Right renal pelvis (tissue), 4 donors: ENCODE data around the gene SNAPC4. TPM values are rescaled to one million over a fixed set of nuclear protein-coding genes. Genes with fewer than 3 reads are reported as not detected.

Experiments
- DNase-seq, 4 donors: peaks; one replicate each; pipeline ENCODE4 v3.0.0-alpha.2; 2013; ENCODE audit warnings: low read depth in 4 of 4, low spot score in 3 of 4, missing footprints in 1 of 4
- polyA plus RNA-seq, 4 donors: library from polyadenylated mRNA; unstranded; fragments of 120-200 nt; gene quantifications; one replicate each; pipeline ENCODE4 v1.2.1, GENCODE V29; 2013; ENCODE audit not compliant: insufficient read length in 4 of 4

SNAPC4 gene
- polyA plus RNA-seq, 4 donors = 10.6 to 12.9 (median 10.8) TPM

- DNase-seq = no peak
These were observed 5.0 kb downstream of the SNAPC4 start for GRCh38 chr9:136395020-136395340.

GRCh38 chr9:136394312-136395019 is 5.5 kb downstream of the SNAPC4 start:
- DNase-seq = no peak

GRCh38 chr9:136393531-136393930 is 6.4 kb downstream of the SNAPC4 start:
- no peak for DNase-seq

- no peak for DNase-seq
These were observed 7.2 kb downstream of the SNAPC4 start for GRCh38 chr9:136392538-136393449.

GRCh38 chr9:136391737-136392537 is 8.0 kb downstream of the SNAPC4 start:
- no peak for DNase-seq

- DNase-seq = no peak
These were observed 10.6 kb downstream of the SNAPC4 start for GRCh38 chr9:136389396-136389795.

- no peak for DNase-seq
These were observed 12.8 kb downstream of the SNAPC4 start for GRCh38 chr9:136387217-136387616.

GRCh38 chr9:136386018-136386417 is 14.0 kb downstream of the SNAPC4 start:
- DNase-seq = no peak

- DNase-seq = no peak
These were observed 15.0 kb downstream of the SNAPC4 start for GRCh38 chr9:136385015-136385414.

- DNase-seq = no peak
These were observed 16.5 kb downstream of the SNAPC4 start for GRCh38 chr9:136383436-136383835.

- no peak for DNase-seq
These were observed 17.9 kb downstream of the SNAPC4 start for GRCh38 chr9:136381966-136382513.

GRCh38 chr9:136381311-136381710 is 18.7 kb downstream of the SNAPC4 start:
- DNase-seq = no peak

- no peak for DNase-seq
These were observed 19.6 kb downstream of the SNAPC4 start for GRCh38 chr9:136380381-136380780.

- no peak for DNase-seq
These were observed 20.1 kb downstream of the SNAPC4 start for GRCh38 chr9:136379891-136380290.

- DNase-seq = no peak
These were observed 20.6 kb downstream of the SNAPC4 start for GRCh38 chr9:136379401-136379800.

- no peak for DNase-seq
These were observed 21.0 kb downstream of the SNAPC4 start for GRCh38 chr9:136379003-136379287.

GRCh38 chr9:136378170-136379002 is 21.6 kb downstream of the SNAPC4 start:
- DNase-seq = no peak

- DNase-seq = no peak
These were observed 22.4 kb downstream of the SNAPC4 start for GRCh38 chr9:136377341-136378169.

GRCh38 chr9:136376457-136376856 is 23.5 kb downstream of the SNAPC4 start:
- no peak for DNase-seq
